IMR-90 (cell line): ENCODE results near the gene IL1A.

ENCODE experiments used
- BHLHE40 ChIP-seq: fragments of 150-350 bp; IDR thresholded peaks from 2 replicates; pipeline ENCODE4 v1.6.1; 2016; ENCODE audit warnings: mild to moderate bottlenecking, low read depth, low read length
- CEBPB ChIP-seq: IDR thresholded peaks from 2 replicates; pipeline ENCODE4 v1.6.1; 2012; ENCODE audit warnings: low read depth, low read length, improper control_type of control experiment
- CTCF ChIP-seq: conservative IDR thresholded peaks from 2 replicates; pipeline ENCODE4 v1.5.1; 2012; ENCODE audit warnings: mild to moderate bottlenecking, low read depth, low read length, improper control_type of control experiment
- ELK1 ChIP-seq: fragments of 150-350 bp; IDR thresholded peaks from 2 replicates; pipeline ENCODE4 v1.6.1; 2016; ENCODE audit warnings: low read depth, mild to moderate bottlenecking, low read length, moderate library complexity, borderline replicate concordance
- MAFK ChIP-seq: IDR thresholded peaks from 2 replicates; pipeline ENCODE4 v1.6.1; 2012; ENCODE audit warnings: low read depth, low read length, improper control_type of control experiment
- MXI1 ChIP-seq: IDR thresholded peaks from 2 replicates; pipeline ENCODE4 v1.6.1; 2012; ENCODE audit warnings: low read depth, mild to moderate bottlenecking, low read length, moderate library complexity, borderline replicate concordance
- POLR2A ChIP-seq: IDR thresholded peaks from 2 replicates; pipeline ENCODE4 v1.6.1; 2012; ENCODE audit warnings: mild to moderate bottlenecking, low read depth, low read length
- RAD21 ChIP-seq: IDR thresholded peaks from 2 replicates; pipeline ENCODE4 v1.6.1; 2012; ENCODE audit warnings: low read length, improper control_type of control experiment
- SMC3 ChIP-seq: fragments of 150-350 bp; IDR thresholded peaks from 2 replicates; pipeline ENCODE4 v1.6.1; 2016; ENCODE audit warnings: low read depth, mild to moderate bottlenecking, antibody characterized with exemption, low read length, moderate library complexity

GRCh38 chr2:112730791-112731190, 53.5 kb downstream of the IL1A start:
- no peak for TF ChIP-seq CTCF
- no peak for TF ChIP-seq CEBPB
- TF ChIP-seq MAFK: no peak
- TF ChIP-seq RAD21: no peak
- no peak for TF ChIP-seq POLR2A
- no peak for TF ChIP-seq SMC3
- no peak for TF ChIP-seq BHLHE40
- no peak for TF ChIP-seq MXI1
- no peak for TF ChIP-seq ELK1
